ES-I3 (cell line): Measurements from ENCODE around the gene CROCC.
"Not testable (repeated sequence)": the region's sequence is repeated elsewhere in the genome, so short reads cannot be mapped to it uniquely, and the experiment has no call there.

Source experiments
- H3K36me3 ChIP-seq: 2 replicates; pipeline ENCODE4 v1.6.1; 2013; ENCODE audit warnings: mild to moderate bottlenecking, low read length, control low read depth, moderate library complexity; ENCODE audit not compliant: insufficient read depth
- H3K4me1 ChIP-seq: 2 replicates; pipeline ENCODE4 v1.6.1; 2013; ENCODE audit warnings: mild to moderate bottlenecking, control low read depth, low read length; ENCODE audit not compliant: insufficient read depth
- H3K9ac ChIP-seq: 2 replicates; pipeline ENCODE4 v1.6.1; 2013; ENCODE audit warnings: low read depth, mild to moderate bottlenecking, low read length, moderate library complexity
- H3K9me3 ChIP-seq: 2 replicates; pipeline ENCODE4 v1.6.1; 2013; ENCODE audit warnings: mild to moderate bottlenecking, low read length, moderate library complexity; ENCODE audit not compliant: control insufficient read depth, insufficient read depth

The CROCC gene

DNA sequence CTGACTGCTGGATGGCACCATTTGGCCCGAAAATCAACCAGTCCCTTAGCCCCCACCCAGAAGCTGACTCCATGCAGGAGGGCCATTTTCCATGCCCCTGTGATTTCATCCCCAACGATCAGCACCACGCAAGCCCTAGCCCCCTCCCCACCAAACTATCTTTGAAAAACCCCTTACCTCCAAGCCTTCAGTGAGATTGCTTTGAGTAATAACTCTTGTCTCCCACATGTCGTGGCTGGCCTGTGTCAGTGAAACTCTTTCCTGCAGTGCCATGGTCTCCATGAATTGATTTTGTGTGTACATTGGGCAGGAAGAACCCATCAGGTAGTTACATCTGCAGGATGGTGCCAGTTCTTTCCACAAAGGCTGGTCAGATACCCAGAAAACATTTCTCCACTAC lies 27.9 kb upstream of the CROCC start:
- H3K4me1 ChIP-seq, H3K9me3 ChIP-seq, H3K9ac ChIP-seq, H3K36me3 ChIP-seq: not testable (repeated sequence)

DNA sequence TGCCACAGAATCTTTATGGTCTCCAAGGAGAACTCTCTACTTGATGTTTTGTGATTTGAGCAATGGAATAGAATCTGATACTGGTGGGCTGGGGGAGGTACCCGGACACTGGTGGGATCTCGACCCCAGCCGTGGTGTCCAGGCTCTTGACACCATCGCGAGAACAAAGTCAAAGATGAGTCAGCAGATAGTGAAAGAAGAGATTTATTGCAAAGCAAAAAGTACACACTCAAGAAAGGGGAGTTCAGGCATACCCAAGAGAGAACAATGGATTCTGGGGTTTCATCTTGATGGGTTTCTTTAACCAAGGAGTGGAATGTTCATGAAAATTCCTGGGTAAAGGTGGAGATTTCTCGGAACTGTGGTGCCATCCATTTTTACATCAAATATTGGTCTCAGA lies 27.4 kb upstream of the CROCC start:
- H3K9me3 ChIP-seq, H3K4me1 ChIP-seq, H3K36me3 ChIP-seq, H3K9ac ChIP-seq: not testable (repeated sequence)

DNA sequence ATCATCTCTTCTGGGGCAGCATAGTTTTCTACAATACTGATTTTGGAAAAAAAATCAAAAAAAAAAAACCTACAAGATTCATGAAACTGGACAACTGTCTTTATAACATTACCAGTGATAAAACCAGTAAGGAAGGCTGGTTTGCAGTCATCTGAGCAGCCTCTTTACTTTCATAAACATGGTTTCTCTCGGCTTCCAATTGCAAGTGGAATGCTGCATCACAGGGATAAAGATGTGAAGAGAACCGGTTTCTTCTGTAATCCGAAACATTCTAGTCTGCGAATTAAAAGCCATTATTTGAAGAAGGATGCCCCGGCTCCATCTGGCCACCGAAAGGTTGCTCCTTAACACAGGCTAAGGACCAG lies 26.5 kb upstream of the CROCC start:
- peak overlapping the region; percentile 34 for H3K9ac ChIP-seq

DNA sequence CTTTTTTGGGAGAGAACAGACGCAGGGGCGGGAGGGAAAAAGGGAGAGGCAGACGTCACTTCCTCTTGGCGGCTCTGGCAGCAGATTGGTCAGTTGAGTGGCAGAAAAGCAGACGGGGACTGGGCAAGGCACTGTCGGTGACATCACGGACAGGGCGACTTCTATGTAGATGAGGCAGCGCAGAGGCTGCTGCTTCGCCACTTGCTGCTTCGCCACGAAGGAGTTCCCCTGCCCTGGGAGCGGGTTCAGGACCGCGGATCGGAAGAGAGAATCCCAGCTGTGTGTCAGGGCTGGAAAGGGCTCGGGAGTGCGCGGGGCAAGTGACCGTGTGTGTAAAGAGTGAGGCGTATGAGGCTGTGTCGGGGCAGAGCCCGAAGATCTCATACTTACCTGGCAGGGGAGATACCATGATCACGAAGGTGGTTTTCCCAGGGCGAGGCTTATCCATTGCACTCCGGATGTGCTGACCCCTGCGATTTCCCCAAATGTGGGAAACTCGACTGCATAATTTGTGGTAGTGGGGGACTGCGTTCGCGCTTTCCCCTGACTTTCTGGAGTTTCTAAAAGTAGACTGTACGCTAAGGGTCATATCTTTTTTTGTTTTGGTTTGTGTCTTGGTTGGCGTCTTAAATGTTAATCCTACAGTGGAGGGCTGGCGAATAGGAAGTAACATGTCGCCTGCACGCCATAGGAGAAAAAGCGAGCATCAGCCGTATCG lies 26.0 kb upstream of the CROCC start, which contains the start of gene RNU1-2:
Gene RNU1-2, plus strand, starts transcription at position 383 of the 718 bp plus-strand sequence.
- H3K9ac ChIP-seq, result peak within 1 kb of the TSS; percentile 40
- not testable (repeated sequence) for H3K4me1 ChIP-seq, H3K9me3 ChIP-seq, H3K36me3 ChIP-seq

More for the DNA sequence above, 26.5 kb upstream of the CROCC start:
- H3K4me1 ChIP-seq, H3K36me3 ChIP-seq, H3K9me3 ChIP-seq: not testable (repeated sequence)

DNA sequence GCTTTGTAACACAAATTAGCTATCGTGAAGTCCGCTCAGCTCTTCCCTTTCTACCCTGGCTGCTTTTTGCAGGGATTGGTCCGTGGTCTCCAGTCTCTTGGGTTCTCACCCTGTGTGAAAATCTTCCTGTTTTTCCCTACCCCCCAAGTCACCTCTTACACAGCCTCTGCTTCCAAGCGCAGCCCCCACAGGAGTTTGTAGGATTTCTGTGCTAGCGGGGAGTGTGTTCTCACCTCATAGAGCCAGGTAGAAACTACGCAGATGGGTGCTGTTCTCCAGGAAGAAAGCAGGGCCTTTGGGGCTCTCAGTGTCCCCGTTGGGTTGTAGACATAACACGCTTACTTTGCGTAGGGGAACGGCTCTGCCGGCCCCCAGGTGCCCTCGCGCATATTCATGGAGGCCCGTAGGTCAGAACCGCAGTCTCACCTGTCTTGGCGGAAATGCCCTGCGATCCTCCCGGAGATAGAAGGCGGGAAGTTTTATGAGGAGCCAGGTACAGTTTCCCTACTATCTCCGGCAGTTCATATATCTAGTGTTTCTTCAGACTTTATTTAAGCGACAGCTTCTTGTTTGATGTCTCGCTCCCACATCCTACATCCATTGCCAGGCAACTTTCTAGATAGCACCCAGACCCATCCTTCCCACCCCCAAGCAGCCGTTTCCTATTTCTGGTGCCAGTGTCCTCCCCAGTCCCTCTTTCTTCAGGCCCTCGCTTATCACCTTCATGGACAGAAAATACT lies 25.2 kb upstream of the CROCC start:
- H3K4me1 ChIP-seq, H3K36me3 ChIP-seq, H3K9me3 ChIP-seq: not testable (repeated sequence)
- peak overlapping the region; percentile 40 for H3K9ac ChIP-seq

DNA sequence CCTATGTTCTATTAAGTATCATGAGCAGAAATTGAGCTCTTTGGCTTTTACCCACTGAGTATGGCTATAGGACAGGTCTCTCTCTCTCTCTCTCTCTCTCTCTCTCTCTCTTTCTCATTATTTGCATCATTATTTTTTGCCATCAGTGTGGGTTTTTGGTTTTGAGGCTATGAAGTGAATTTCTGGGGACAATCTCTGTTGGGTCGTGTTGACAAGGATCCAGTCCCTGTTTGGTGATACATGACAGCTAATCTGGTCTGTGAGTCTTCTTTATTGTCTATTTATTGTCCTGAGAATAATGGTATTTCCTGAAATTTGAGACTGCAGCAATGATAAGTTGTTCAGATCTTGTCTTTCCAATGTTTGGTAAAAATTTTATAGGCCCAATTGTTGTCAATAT lies 24.1 kb upstream of the CROCC start:
- not testable (repeated sequence) for H3K36me3 ChIP-seq, H3K9ac ChIP-seq, H3K9me3 ChIP-seq, H3K4me1 ChIP-seq

DNA sequence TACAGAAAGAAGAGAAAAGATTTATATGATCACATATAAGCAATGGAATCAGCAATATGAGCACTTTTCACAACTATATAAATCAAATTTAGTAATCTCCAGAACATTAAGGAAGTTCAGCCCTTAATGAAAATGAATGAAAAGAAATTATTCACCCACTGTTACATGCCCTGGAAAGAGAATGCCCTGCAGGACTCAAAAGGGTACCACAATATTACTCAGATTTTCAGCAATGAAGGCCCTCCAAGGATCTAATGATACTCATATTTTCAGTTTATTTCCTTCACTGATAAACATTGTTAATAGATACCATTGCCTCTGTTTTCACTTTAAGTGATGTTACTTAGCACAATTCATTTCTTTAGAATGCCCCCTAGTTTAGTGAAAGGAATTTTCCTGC lies 23.4 kb upstream of the CROCC start:
- not testable (repeated sequence) for H3K4me1 ChIP-seq, H3K9me3 ChIP-seq, H3K36me3 ChIP-seq, H3K9ac ChIP-seq

DNA sequence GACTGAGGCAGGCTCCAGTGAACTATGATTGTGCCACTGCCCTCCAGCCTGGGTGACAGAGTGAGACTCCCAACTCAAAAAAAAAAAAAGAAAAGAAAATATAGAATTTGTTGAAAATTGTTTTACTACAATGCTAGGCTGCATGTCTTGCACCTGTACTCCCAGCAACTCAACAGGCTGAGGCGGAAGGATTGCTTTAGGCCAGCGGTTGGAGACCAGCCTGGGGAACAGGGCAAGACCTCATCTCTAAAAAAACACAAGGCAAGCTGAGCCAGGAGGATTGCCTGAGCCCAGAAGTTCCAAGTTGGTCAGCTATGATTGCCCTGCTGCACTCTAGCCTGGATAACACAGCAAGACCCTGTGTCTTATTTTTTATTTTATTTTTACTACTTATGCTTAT lies 22.7 kb upstream of the CROCC start:
- not testable (repeated sequence) for H3K4me1 ChIP-seq

DNA sequence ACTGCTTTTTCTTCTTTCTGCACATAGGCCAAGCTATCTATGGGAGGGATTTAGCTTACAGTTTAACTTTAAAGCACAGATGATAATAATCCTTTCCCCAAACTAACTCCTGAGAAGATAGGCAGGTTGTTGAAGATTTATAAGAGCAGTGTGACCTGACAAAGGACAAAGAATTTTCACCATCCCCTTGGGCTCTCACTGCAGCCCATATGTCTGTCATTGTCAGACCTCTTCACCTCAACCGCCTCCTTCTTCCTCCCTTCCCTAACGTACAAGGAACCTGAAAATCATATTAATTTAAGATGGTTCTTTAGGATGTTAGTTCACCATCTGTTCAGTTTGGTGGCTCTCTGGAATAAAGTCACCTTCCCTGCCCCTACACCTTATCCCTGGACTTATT lies 21.0 kb upstream of the CROCC start:
- Histone ChIP-seq H3K36me3 (no peaks in the 10 kb centered on the region), H3K4me1 (peaks cover 8% of the 10 kb centered on the region), H3K9me3 (no peaks in the 10 kb centered on the region), H3K9ac (0 out of 2 replicates have a peak overlapping the region, but pooled peaks have one; percentile 19)

More for the DNA sequence above, 22.7 kb upstream of the CROCC start:
- H3K36me3 ChIP-seq, H3K9me3 ChIP-seq, H3K9ac ChIP-seq: not testable (repeated sequence)

DNA sequence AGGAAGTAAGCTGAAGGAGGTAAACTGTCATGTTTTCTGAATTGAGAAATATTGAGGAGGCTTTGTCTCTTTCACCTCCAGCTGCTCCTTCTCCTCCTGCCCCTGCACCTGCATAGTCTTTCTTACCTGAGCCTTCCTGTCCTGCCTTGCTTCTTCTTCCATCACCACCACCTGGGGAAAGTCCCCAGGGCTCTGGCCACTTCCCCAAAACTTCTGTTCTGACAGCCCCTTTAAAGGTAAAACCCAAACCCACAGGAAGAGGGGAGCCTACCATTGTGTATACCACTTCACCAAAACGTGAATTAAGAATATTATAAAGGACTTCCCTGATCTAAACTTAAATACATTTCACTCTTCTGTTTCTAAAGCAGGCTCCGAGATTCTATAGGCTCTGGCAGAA lies 20.4 kb upstream of the CROCC start:
- not testable (repeated sequence) for H3K9me3 ChIP-seq, H3K36me3 ChIP-seq, H3K9ac ChIP-seq
- peaks cover 14% of the 10 kb centered on the region for H3K4me1 ChIP-seq

DNA sequence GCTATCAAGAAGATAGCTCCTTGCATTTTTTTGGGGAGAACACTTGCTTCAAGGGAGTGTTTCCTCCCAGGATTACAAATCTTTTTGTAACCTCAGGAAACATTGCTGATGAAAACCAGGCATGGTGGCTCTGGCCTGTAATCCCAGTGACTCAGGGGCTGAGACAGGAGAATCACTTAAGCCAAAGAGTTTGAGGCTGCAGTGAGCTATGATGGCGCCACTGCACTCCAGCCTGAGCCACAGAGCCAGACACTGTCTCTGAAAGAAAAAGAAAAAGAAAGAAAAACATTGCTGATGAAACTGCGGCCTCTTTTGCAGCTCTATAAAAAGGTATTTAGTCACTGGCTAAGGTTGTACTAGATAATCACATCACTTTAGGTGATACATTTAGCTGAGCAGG lies 18.7 kb upstream of the CROCC start:
- H3K36me3 ChIP-seq, result no peaks in the 10 kb centered on the region
- peaks cover 17% of the 10 kb centered on the region for H3K4me1 ChIP-seq
- no peaks in the 10 kb centered on the region for H3K9me3 ChIP-seq
- peak overlapping the region; percentile 74 for H3K9ac ChIP-seq

DNA sequence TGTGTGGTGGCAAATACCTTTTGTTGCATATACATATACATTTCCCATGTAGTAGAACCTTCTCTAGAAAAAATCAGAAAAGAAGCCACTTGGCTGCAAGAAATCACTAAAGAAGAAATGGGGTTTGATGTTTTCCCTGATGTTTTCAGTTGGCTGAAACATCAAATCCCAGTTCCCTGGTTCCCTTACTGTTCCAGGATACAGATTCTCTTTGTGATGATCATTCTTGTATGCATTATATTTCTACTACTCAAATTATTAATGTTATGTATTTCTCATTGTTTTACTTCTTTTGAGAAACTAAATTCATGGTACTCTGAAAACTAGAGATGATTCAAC lies 18.3 kb upstream of the CROCC start:
- H3K4me1 ChIP-seq, result peaks cover 17% of the 10 kb centered on the region
- H3K9ac ChIP-seq, result peak overlapping the region; percentile 74
- no peaks in the 10 kb centered on the region for H3K9me3 ChIP-seq
- H3K36me3 ChIP-seq, result no peaks in the 10 kb centered on the region

DNA sequence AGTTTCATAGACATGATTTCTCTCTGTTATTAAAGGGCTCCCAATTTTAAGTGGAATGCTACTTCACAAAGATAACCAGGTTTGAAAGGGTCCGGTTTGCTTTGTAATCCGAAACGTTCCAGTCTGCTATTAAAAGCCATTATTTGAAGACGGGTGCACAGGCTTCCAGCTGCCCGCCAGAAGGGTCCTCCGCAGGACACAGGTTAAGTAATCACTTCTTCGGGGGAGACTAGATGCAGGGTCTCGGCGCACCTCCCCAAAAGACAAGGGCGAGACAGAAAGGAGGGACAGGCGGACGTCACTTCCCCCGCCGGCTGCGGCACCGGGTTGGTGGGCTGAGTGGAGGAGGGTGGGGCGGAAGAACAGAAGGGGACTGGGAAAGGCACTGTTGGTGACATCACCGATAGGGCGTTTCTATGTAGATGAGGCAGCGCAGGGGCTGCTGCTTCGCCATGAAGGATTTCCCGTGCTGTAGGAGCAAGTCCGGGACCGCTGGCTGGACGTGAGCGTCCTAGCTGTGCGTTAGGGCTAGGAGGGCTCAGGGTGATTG lies 17.1 kb upstream of the CROCC start:
- H3K4me1 ChIP-seq, result peaks cover 17% of the 10 kb centered on the region
- H3K9me3 ChIP-seq, result no peaks in the 10 kb centered on the region
- H3K36me3 ChIP-seq, result no peaks in the 10 kb centered on the region
- peak overlapping the region; percentile 74 for H3K9ac ChIP-seq

DNA sequence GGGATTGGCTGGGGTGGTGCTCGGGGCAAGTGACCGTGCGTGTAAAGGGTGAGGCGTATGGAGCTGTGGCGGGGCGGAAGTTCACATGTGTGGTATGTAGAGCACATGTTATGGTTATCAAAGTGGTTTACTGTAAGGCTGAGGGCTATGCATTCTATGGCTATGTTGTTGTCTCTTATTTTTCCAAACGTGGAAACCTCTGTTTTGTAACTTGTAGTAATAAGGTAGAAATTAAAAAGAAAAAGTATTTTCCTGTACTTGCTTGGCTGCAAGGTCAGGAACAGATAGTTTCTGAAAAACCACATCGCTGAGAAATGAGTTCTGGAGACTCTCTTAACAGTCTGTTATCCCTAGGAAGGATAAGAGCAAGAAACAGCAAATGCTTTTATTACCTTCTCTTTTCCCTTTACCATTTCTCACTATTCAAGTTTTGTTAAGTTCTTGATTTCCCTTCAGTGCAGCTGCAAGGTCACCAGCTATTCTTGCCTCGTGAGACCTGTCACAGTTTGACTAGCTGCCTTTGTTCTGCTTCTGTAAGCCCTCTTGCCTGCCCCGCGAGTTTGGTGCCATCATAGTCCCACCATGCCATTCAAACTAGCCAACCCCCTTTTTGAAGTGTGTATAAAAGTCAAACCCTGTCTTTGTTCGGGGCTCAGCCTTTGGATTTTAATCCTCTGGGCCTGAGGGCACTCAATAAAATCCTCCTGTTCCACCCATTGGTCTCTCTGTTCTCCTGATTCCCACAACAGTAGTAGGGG lies 16.4 kb upstream of the CROCC start:
- peak overlapping the region; percentile 74 for H3K9ac ChIP-seq
- H3K4me1 ChIP-seq, result peaks cover 17% of the 10 kb centered on the region
- H3K36me3 ChIP-seq, result no peaks in the 10 kb centered on the region
- H3K9me3 ChIP-seq, result no peaks in the 10 kb centered on the region
